HEK293 (cell line): ENCODE data around the gene TMEM123.

Experiments used
- CTCF ChIA-PET: fragments of 350-600 bp; formaldehyde crosslinking; extraction: SDS; loops from one replicate; lab custom pipeline; 2021; ENCODE audit warnings: antibody characterized with exemption; lab: Yijun Ruan, JAX
- POLR2A ChIA-PET: fragments of 300-600 bp; formaldehyde crosslinking; extraction: SDS; loops from one replicate; lab custom pipeline; 2020; ENCODE audit warnings: antibody characterized with exemption, inconsistent platforms; lab: Yijun Ruan, JAX
- H3K27ac ChIP-seq: fragments of 200-500 bp; sonication (Bioruptor generic); 2 replicates; pipeline ENCODE4 v1.5.1; 2014; ENCODE audit warnings: low read depth, low read length, control low read depth, inconsistent platforms; ENCODE audit errors: extremely low read depth
- H3K36me3 ChIP-seq, 2 experiments: fragments of 200-500 bp in 1 of 2; sonication (Bioruptor generic) in 1 of 2; 1 replicate in 1 of 2; 2 replicates in 1 of 2; pipeline ENCODE4 v1.5.1; 2014 to 2017; ENCODE audit warnings: inconsistent platforms in 2 of 2, low read length in 2 of 2; ENCODE audit not compliant: control insufficient read depth in 2 of 2, insufficient read depth in 1 of 2
- H3K4me1 ChIP-seq: fragments of 200-500 bp; sonication (Bioruptor generic); 2 replicates; pipeline ENCODE4 v1.5.1; 2014; ENCODE audit warnings: mild to moderate bottlenecking, low read length, inconsistent platforms; ENCODE audit not compliant: control insufficient read depth, insufficient read depth
- H3K4me3 ChIP-seq: 2 replicates; pipeline ENCODE4 v1.5.1; 2011; ENCODE audit warnings: low read depth, mild to moderate bottlenecking, control low read depth, low read length, moderate library complexity
- H3K9me3 ChIP-seq: fragments of 200-500 bp; sonication (Bioruptor generic); 2 replicates; pipeline ENCODE4 v1.5.1; 2014; ENCODE audit warnings: low read depth, low read length, inconsistent platforms; ENCODE audit not compliant: control insufficient read depth, insufficient read depth
- GLIS2 ChIP-seq: fragments of 450-650 bp; formaldehyde crosslinking; IDR thresholded peaks from 2 replicates; pipeline ENCODE4 v1.5.1; 2016; ENCODE audit warnings: missing biosample characterization, missing genetic modification characterization
- HOXC10 ChIP-seq: sonication (generic); formaldehyde crosslinking; IDR thresholded peaks from 2 replicates; pipeline ENCODE4 v1.8.1; 2023; ENCODE audit warnings: mild to moderate bottlenecking, missing genetic modification reagents
- OSR2 ChIP-seq: fragments of 450-650 bp; formaldehyde crosslinking; IDR thresholded peaks from 2 replicates; pipeline ENCODE4 v1.5.1; 2016; ENCODE audit warnings: missing biosample characterization, missing genetic modification characterization
- PRDM2 ChIP-seq: fragments of 450-650 bp; formaldehyde crosslinking; IDR thresholded peaks from 2 replicates; pipeline ENCODE4 v1.5.1; 2016; ENCODE audit warnings: missing biosample characterization, missing genetic modification characterization, borderline replicate concordance
- PRDM4 ChIP-seq: fragments of 450-650 bp; formaldehyde crosslinking; IDR thresholded peaks from 2 replicates; pipeline ENCODE4 v1.5.1; 2017; ENCODE audit warnings: missing biosample characterization, missing genetic modification characterization
- SCRT2 ChIP-seq: fragments of 450-650 bp; formaldehyde crosslinking; IDR thresholded peaks from 2 replicates; pipeline ENCODE4 v1.5.1; 2016; ENCODE audit warnings: missing biosample characterization, missing genetic modification characterization
- ZBTB48 ChIP-seq: fragments of 450-650 bp; formaldehyde crosslinking; IDR thresholded peaks from 2 replicates; pipeline ENCODE4 v1.5.1; 2016; ENCODE audit warnings: missing biosample characterization, missing genetic modification characterization
- ZBTB7A ChIP-seq: fragments of 450-650 bp; formaldehyde crosslinking; IDR thresholded peaks from 2 replicates; pipeline ENCODE4 v1.5.1; 2016; ENCODE audit warnings: low read depth, missing biosample characterization, missing genetic modification characterization
- ZNF148 ChIP-seq: fragments of 450-650 bp; formaldehyde crosslinking; IDR thresholded peaks from 2 replicates; pipeline ENCODE4 v1.5.0; 2017; ENCODE audit warnings: missing biosample characterization, missing genetic modification characterization, borderline replicate concordance
- ZNF16 ChIP-seq: fragments of 450-650 bp; formaldehyde crosslinking; IDR thresholded peaks from 2 replicates; pipeline ENCODE4 v1.5.1; 2016; ENCODE audit warnings: low read depth, missing biosample characterization, missing genetic modification characterization
- ZNF221 ChIP-seq: fragments of 450-650 bp; formaldehyde crosslinking; IDR thresholded peaks from 2 replicates; pipeline ENCODE4 v1.5.1; 2017; ENCODE audit warnings: missing biosample characterization, missing genetic modification characterization, borderline replicate concordance
- ZNF223 ChIP-seq: fragments of 450-650 bp; formaldehyde crosslinking; IDR thresholded peaks from 2 replicates; pipeline ENCODE4 v1.5.1; 2016; ENCODE audit warnings: missing biosample characterization, missing genetic modification characterization
- ZNF350 ChIP-seq: fragments of 450-650 bp; formaldehyde crosslinking; IDR thresholded peaks from 2 replicates; pipeline ENCODE4 v1.5.0; 2017; ENCODE audit warnings: missing biosample characterization, mild to moderate bottlenecking, missing genetic modification characterization
- ZNF391 ChIP-seq: fragments of 450-650 bp; formaldehyde crosslinking; IDR thresholded peaks from 2 replicates; pipeline ENCODE4 v1.5.1; 2016; ENCODE audit warnings: low read depth, missing biosample characterization, missing genetic modification characterization, borderline replicate concordance
- ZNF521 ChIP-seq: fragments of 450-650 bp; formaldehyde crosslinking; IDR thresholded peaks from 2 replicates; pipeline ENCODE4 v1.5.1; 2017; ENCODE audit warnings: missing biosample characterization, mild to moderate bottlenecking, missing genetic modification characterization
- ZNF596 ChIP-seq: fragments of 450-650 bp; IDR thresholded peaks from 2 replicates; pipeline ENCODE4 v1.5.0; 2018; ENCODE audit warnings: missing biosample characterization, mild to moderate bottlenecking, missing genetic modification characterization, moderate library complexity
- ZNF837 ChIP-seq: fragments of 450-650 bp; formaldehyde crosslinking; IDR thresholded peaks from 2 replicates; pipeline ENCODE4 v1.5.1; 2016; ENCODE audit warnings: missing biosample characterization, missing genetic modification characterization
- TF ChIP-seq, protein P1 (sequence below): fragments of 450-650 bp; formaldehyde crosslinking; IDR thresholded peaks from 2 replicates; pipeline ENCODE4 v1.5.1; 2016; ENCODE audit warnings: missing biosample characterization, missing genetic modification characterization, low read depth

The TMEM123 gene

DNA sequence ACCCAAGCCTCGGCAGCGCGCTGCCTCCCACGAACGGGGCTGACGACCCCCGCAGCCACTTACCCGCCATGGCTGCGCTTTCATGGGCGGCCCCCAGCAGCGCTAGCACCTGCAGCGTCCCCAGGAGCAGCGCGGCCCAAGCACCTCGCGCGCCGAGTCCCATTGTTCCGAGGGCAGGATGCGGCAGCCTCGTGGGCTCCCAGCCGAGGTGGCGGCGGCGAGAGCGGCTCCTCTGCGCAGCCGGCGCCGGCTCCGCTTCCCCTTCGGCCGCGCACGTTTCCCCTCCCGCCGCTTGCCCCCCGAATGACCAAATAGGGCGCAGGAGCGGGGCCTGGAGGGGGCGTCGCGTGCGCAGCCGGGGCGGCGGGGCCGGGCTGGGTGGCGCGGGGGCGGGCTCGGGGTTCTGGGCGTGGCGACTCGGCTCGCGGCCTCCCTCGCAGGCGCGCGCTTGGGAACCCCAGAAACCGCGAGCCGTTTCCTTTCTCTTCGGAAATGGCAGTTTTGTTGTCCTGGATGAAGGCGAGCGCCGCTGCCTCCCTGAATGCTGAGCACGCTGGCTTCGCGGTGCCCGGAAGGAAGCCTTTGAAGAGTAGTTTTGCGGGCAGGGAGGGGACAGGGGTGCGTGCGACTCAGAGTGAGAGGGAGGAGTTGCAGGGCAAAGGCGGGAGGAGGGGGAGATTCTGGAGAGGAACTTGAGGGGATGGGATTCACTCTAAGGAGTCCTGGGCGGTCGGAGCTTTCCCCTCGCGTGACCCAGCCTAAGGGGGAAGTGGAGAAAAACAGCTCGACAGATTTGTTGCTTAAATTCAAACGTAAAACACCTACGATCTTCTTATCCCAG, at the start of gene TMEM123 (continued):
- peak; percentile 20; the same call in 1 of the 2 replicates for TF ChIP-seq ZBTB48 (tag by site-specific recombination)

DNA sequence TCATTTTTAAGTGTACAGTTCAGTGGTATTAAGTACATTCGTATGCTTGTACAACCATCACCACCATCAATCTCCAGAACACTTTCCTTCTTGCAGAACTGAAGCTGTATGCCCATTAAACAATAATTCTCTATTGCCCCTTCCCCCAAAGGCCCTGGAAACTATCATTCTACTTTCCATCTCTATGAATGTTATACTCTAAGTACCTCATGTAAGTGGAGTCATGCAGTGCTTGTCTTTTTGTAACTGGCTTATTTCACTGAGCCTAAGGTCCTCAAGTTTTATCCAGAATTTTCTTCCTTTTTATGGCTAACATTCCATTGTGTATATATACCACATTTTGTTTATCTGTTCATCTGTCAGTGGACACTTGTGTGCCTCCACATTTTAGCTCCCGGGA, 48.3 kb upstream of the TMEM123 start:
- CTCF ChIA-PET, result interaction anchor here (1.3 to 4.0 kb wide), 3 partner anchors 110 to 206 kb away, joined by 3 to 24 read pairs (median 9); no protein-coding TSS in a partner anchor
- Histone ChIP-seq H3K9me3 (no peaks in the 10 kb centered on the region), H3K4me3 (no peak overlapping the region), H3K27ac (no peak overlapping the region), H3K4me1 (no peaks in the 10 kb centered on the region), H3K36me3 (no peaks in the 10 kb centered on the region)
- TF ChIP-seq ZBTB7A, result no peak
- TF ChIP-seq PRDM4 (tag by site-specific recombination), result no peak
- TF ChIP-seq ZNF223 (tag by site-specific recombination), result no peak
- TF ChIP-seq ZNF596, result no peak
- TF ChIP-seq PRDM2 (tag by site-specific recombination), result no peak
- TF ChIP-seq, protein P1, sequence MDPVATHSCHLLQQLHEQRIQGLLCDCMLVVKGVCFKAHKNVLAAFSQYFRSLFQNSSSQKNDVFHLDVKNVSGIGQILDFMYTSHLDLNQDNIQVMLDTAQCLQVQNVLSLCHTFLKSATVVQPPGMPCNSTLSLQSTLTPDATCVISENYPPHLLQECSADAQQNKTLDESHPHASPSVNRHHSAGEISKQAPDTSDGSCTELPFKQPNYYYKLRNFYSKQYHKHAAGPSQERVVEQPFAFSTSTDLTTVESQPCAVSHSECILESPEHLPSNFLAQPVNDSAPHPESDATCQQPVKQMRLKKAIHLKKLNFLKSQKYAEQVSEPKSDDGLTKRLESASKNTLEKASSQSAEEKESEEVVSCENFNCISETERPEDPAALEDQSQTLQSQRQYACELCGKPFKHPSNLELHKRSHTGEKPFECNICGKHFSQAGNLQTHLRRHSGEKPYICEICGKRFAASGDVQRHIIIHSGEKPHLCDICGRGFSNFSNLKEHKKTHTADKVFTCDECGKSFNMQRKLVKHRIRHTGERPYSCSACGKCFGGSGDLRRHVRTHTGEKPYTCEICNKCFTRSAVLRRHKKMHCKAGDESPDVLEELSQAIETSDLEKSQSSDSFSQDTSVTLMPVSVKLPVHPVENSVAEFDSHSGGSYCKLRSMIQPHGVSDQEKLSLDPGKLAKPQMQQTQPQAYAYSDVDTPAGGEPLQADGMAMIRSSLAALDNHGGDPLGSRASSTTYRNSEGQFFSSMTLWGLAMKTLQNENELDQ (tag by site-specific recombination), result no peak
- TF ChIP-seq ZNF16 (tag by site-specific recombination), result no peak
- no peak for TF ChIP-seq SCRT2 (tag by site-specific recombination)
- TF ChIP-seq ZNF521 (tag by site-specific recombination), result no peak
- POLR2A ChIA-PET, result no interaction called here

DNA sequence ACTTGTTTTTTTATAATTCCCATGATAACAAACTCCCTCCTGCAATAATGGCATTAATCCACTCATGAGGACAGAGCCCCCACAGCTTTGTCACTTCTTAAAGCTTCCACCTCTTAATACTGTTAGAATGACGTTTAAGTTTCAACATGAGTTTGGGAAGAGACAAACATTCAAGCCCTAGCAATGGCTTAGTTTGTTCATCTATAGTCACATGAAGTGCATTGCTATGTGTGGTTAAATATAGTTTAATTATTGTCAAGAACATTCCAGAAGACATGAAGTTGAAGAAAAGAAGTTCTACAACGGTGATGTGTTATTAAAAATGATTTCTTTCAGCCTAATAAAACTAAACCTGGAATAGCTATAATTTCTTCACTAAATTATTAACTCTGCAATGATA, 47.4 kb upstream of the TMEM123 start:
- Histone ChIP-seq H3K9me3 (no peaks in the 10 kb centered on the region), H3K4me3 (no peak overlapping the region), H3K27ac (no peak overlapping the region), H3K4me1 (no peaks in the 10 kb centered on the region), H3K36me3 (no peaks in the 10 kb centered on the region)
- ChIA-PET CTCF (interaction anchor here (0.8 to 4.0 kb wide), 6 partner anchors 94 to 206 kb away, joined by 3 to 24 read pairs (median 3); no protein-coding TSS in a partner anchor), POLR2A (no interaction called here)
- no peak for TF ChIP-seq ZNF221 (tag by site-specific recombination)
- no peak for TF ChIP-seq ZBTB7A
- no peak for TF ChIP-seq ZNF391 (tag by site-specific recombination)
- no peak for TF ChIP-seq OSR2 (tag by site-specific recombination)
- TF ChIP-seq GLIS2 (tag by site-specific recombination), result no peak
- TF ChIP-seq ZNF837 (tag by site-specific recombination), result no peak
- TF ChIP-seq HOXC10 (CRISPR knock-in tag), result no peak
- no peak for TF ChIP-seq ZNF148 (tag by site-specific recombination)
- TF ChIP-seq ZNF350 (tag by site-specific recombination), result no peak
